HEK293 (cell line): ENCODE measurements around the gene PCCA.

Source experiments
- CTCF ChIA-PET: fragments of 350-600 bp; formaldehyde crosslinking; extraction: SDS; loops from one replicate; lab custom pipeline; 2021; ENCODE audit warnings: antibody characterized with exemption; lab: Yijun Ruan, JAX
- POLR2A ChIA-PET: fragments of 300-600 bp; formaldehyde crosslinking; extraction: SDS; loops from one replicate; lab custom pipeline; 2020; ENCODE audit warnings: antibody characterized with exemption, inconsistent platforms; lab: Yijun Ruan, JAX
- H3K27ac ChIP-seq: fragments of 200-500 bp; sonication (Bioruptor generic); 2 replicates; pipeline ENCODE4 v1.5.1; 2014; ENCODE audit warnings: low read depth, low read length, control low read depth, inconsistent platforms; ENCODE audit errors: extremely low read depth
- H3K36me3 ChIP-seq, 2 experiments: fragments of 200-500 bp in 1 of 2; sonication (Bioruptor generic) in 1 of 2; 1 replicate in 1 of 2; 2 replicates in 1 of 2; pipeline ENCODE4 v1.5.1; 2014 to 2017; ENCODE audit warnings: inconsistent platforms in 2 of 2, low read length in 2 of 2; ENCODE audit not compliant: control insufficient read depth in 2 of 2, insufficient read depth in 1 of 2
- H3K4me1 ChIP-seq: fragments of 200-500 bp; sonication (Bioruptor generic); 2 replicates; pipeline ENCODE4 v1.5.1; 2014; ENCODE audit warnings: mild to moderate bottlenecking, low read length, inconsistent platforms; ENCODE audit not compliant: control insufficient read depth, insufficient read depth
- H3K4me3 ChIP-seq: 2 replicates; pipeline ENCODE4 v1.5.1; 2011; ENCODE audit warnings: low read depth, mild to moderate bottlenecking, control low read depth, low read length, moderate library complexity
- H3K9me3 ChIP-seq: fragments of 200-500 bp; sonication (Bioruptor generic); 2 replicates; pipeline ENCODE4 v1.5.1; 2014; ENCODE audit warnings: low read depth, low read length, inconsistent platforms; ENCODE audit not compliant: control insufficient read depth, insufficient read depth
- FEZF1 ChIP-seq: fragments of 450-650 bp; formaldehyde crosslinking; IDR thresholded peaks from 2 replicates; pipeline ENCODE4 v1.5.1; 2016; ENCODE audit warnings: missing biosample characterization, missing genetic modification characterization
- OSR2 ChIP-seq: fragments of 450-650 bp; formaldehyde crosslinking; IDR thresholded peaks from 2 replicates; pipeline ENCODE4 v1.5.1; 2016; ENCODE audit warnings: missing biosample characterization, missing genetic modification characterization
- SCRT2 ChIP-seq: fragments of 450-650 bp; formaldehyde crosslinking; IDR thresholded peaks from 2 replicates; pipeline ENCODE4 v1.5.1; 2016; ENCODE audit warnings: missing biosample characterization, missing genetic modification characterization
- SP2 ChIP-seq: fragments of 450-650 bp; formaldehyde crosslinking; IDR thresholded peaks from 2 replicates; pipeline ENCODE4 v1.5.1; 2016; ENCODE audit warnings: missing biosample characterization, missing genetic modification characterization
- SP7 ChIP-seq: fragments of 450-650 bp; formaldehyde crosslinking; IDR thresholded peaks from 2 replicates; pipeline ENCODE4 v1.5.1; 2016; ENCODE audit warnings: missing biosample characterization, missing genetic modification characterization
- ZBTB17 ChIP-seq: fragments of 450-650 bp; formaldehyde crosslinking; IDR thresholded peaks from 2 replicates; pipeline ENCODE4 v1.5.1; 2016; ENCODE audit warnings: missing biosample characterization, missing genetic modification characterization
- ZEB2 ChIP-seq: fragments of 450-650 bp; formaldehyde crosslinking; IDR thresholded peaks from 2 replicates; pipeline ENCODE4 v1.5.1; 2016; ENCODE audit warnings: missing biosample characterization, missing genetic modification characterization
- ZFHX2 ChIP-seq: fragments of 450-650 bp; formaldehyde crosslinking; conservative IDR thresholded peaks from 2 replicates; pipeline ENCODE4 v1.5.1; 2016; ENCODE audit warnings: missing biosample characterization, missing genetic modification characterization
- ZNF2 ChIP-seq: fragments of 450-650 bp; formaldehyde crosslinking; IDR thresholded peaks from 2 replicates; pipeline ENCODE4 v1.5.1; 2016; ENCODE audit warnings: missing biosample characterization, missing genetic modification characterization
- ZNF202 ChIP-seq: fragments of 450-650 bp; formaldehyde crosslinking; IDR thresholded peaks from 2 replicates; pipeline ENCODE4 v1.5.1; 2016; ENCODE audit warnings: missing biosample characterization, missing genetic modification characterization, borderline replicate concordance
- ZNF239 ChIP-seq: fragments of 450-650 bp; formaldehyde crosslinking; IDR thresholded peaks from 2 replicates; pipeline ENCODE4 v1.5.1; 2016; ENCODE audit warnings: missing biosample characterization, missing genetic modification characterization
- ZNF248 ChIP-seq: fragments of 450-650 bp; formaldehyde crosslinking; IDR thresholded peaks from 2 replicates; pipeline ENCODE4 v1.5.1; 2017; ENCODE audit warnings: missing biosample characterization, missing genetic modification characterization
- ZNF530 ChIP-seq: fragments of 450-650 bp; formaldehyde crosslinking; IDR thresholded peaks from 2 replicates; pipeline ENCODE4 v1.5.1; 2016; ENCODE audit warnings: low read depth, missing biosample characterization, missing genetic modification characterization
- ZNF645 ChIP-seq: fragments of 450-650 bp; formaldehyde crosslinking; IDR thresholded peaks from 2 replicates; pipeline ENCODE4; 2016; ENCODE audit warnings: missing biosample characterization, missing genetic modification characterization
- ZNF777 ChIP-seq: fragments of 450-650 bp; formaldehyde crosslinking; IDR thresholded peaks from 2 replicates; pipeline ENCODE4 v1.5.1; 2017; ENCODE audit warnings: missing biosample characterization, missing genetic modification characterization, borderline replicate concordance
- ZSCAN4 ChIP-seq: fragments of 450-650 bp; formaldehyde crosslinking; IDR thresholded peaks from 2 replicates; pipeline ENCODE4 v1.5.1; 2017; ENCODE audit warnings: missing biosample characterization, missing genetic modification characterization

Gene PCCA

GRCh38 chr13:100349594-100349993, 260.7 kb downstream of the PCCA start:
- no peaks in the 10 kb centered on the region for H3K36me3 ChIP-seq
- TF ChIP-seq ZNF239 (tag by site-specific recombination) (no peak), ZFHX2 (tag by site-specific recombination) (no peak), OSR2 (0 out of 2 replicates have a peak, but pooled peaks have one; percentile 26), ZBTB17 (peak; percentile 31; the same call in 1 of the 2 replicates)
- POLR2A ChIA-PET, result no interaction called here
- CTCF ChIA-PET, result no interaction called here
- no peak overlapping the region for H3K27ac ChIP-seq
- H3K4me3 ChIP-seq, result no peak overlapping the region
- H3K9me3 ChIP-seq, result no peaks in the 10 kb centered on the region
- no peaks in the 10 kb centered on the region for H3K4me1 ChIP-seq

GRCh38 chr13:100350601-100351000, 261.7 kb downstream of the PCCA start:
- no peaks in the 10 kb centered on the region for H3K9me3 ChIP-seq
- no peak overlapping the region for H3K27ac ChIP-seq
- no peaks in the 10 kb centered on the region for H3K4me1 ChIP-seq
- ChIA-PET CTCF (no interaction called here), POLR2A (no interaction called here)
- no peak overlapping the region for H3K4me3 ChIP-seq
- TF ChIP-seq ZEB2 (tag by site-specific recombination), result no peak
- TF ChIP-seq SCRT2 (tag by site-specific recombination), result no peak
- no peak for TF ChIP-seq FEZF1 (tag by site-specific recombination)
- TF ChIP-seq ZNF202 (tag by site-specific recombination), result no peak
- no peak for TF ChIP-seq ZSCAN4
- no peak for TF ChIP-seq ZNF777
- TF ChIP-seq SP7 (tag by site-specific recombination), result no peak
- H3K36me3 ChIP-seq, result no peaks in the 10 kb centered on the region

- no peak for TF ChIP-seq ZNF530 (tag by site-specific recombination)
- POLR2A ChIA-PET, result no interaction called here
- Histone ChIP-seq H3K9me3 (no peaks in the 10 kb centered on the region), H3K4me3 (no peak overlapping the region), H3K36me3 (no peaks in the 10 kb centered on the region), H3K4me1 (no peaks in the 10 kb centered on the region), H3K27ac (no peak overlapping the region)
- CTCF ChIA-PET, result no interaction called here
Observed at GRCh38 chr13:100356426-100356825, 267.5 kb downstream of the PCCA start.

- no peak for TF ChIP-seq SP2 (tag by site-specific recombination)
- TF ChIP-seq ZNF2 (tag by site-specific recombination), result no peak
- TF ChIP-seq ZNF645, result no peak
- no peak for TF ChIP-seq ZNF248
- TF ChIP-seq, all 188 proteins: peak for 0
- CTCF ChIA-PET, result no interaction called here
- Histone ChIP-seq H3K4me1 (no peaks in the 10 kb centered on the region), H3K27ac (no peak overlapping the region), H3K9me3 (no peaks in the 10 kb centered on the region), H3K4me3 (no peak overlapping the region), H3K36me3 (no peaks in the 10 kb centered on the region)
- POLR2A ChIA-PET, result no interaction called here
Observed at GRCh38 chr13:100356889-100357288, 268.0 kb downstream of the PCCA start.
